ENCODE data around the gene LMX1A.

DNA sequence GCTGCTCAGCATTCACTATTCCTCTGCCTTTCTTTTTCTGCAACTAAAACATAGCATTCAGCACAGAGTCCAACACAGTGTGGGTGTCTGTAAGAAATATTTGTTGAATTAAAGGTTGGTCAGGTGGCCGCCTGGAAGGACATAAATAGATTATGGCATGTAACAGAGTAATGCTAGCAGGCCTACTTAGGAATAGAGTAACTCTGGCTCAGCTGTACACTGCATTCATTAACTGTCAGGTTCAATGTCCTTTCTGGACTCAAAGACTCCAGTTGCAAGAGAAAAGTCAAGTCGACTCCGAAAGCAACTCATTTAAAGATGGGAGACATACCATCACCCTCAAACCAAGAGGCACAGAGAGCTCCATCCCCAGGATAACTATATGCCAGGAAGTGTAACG, 116.0 kb downstream of the LMX1A start:
- TF ChIP-seq, protein P1, sequence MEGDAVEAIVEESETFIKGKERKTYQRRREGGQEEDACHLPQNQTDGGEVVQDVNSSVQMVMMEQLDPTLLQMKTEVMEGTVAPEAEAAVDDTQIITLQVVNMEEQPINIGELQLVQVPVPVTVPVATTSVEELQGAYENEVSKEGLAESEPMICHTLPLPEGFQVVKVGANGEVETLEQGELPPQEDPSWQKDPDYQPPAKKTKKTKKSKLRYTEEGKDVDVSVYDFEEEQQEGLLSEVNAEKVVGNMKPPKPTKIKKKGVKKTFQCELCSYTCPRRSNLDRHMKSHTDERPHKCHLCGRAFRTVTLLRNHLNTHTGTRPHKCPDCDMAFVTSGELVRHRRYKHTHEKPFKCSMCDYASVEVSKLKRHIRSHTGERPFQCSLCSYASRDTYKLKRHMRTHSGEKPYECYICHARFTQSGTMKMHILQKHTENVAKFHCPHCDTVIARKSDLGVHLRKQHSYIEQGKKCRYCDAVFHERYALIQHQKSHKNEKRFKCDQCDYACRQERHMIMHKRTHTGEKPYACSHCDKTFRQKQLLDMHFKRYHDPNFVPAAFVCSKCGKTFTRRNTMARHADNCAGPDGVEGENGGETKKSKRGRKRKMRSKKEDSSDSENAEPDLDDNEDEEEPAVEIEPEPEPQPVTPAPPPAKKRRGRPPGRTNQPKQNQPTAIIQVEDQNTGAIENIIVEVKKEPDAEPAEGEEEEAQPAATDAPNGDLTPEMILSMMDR (IDR thresholded peaks at IDR 0.05): no peak
- TF ChIP-seq POLR2AphosphoS5 (IDR thresholded peaks at IDR 0.05; ENCODE audit: low read depth, low read length): no peak
- TF ChIP-seq, protein P2, sequence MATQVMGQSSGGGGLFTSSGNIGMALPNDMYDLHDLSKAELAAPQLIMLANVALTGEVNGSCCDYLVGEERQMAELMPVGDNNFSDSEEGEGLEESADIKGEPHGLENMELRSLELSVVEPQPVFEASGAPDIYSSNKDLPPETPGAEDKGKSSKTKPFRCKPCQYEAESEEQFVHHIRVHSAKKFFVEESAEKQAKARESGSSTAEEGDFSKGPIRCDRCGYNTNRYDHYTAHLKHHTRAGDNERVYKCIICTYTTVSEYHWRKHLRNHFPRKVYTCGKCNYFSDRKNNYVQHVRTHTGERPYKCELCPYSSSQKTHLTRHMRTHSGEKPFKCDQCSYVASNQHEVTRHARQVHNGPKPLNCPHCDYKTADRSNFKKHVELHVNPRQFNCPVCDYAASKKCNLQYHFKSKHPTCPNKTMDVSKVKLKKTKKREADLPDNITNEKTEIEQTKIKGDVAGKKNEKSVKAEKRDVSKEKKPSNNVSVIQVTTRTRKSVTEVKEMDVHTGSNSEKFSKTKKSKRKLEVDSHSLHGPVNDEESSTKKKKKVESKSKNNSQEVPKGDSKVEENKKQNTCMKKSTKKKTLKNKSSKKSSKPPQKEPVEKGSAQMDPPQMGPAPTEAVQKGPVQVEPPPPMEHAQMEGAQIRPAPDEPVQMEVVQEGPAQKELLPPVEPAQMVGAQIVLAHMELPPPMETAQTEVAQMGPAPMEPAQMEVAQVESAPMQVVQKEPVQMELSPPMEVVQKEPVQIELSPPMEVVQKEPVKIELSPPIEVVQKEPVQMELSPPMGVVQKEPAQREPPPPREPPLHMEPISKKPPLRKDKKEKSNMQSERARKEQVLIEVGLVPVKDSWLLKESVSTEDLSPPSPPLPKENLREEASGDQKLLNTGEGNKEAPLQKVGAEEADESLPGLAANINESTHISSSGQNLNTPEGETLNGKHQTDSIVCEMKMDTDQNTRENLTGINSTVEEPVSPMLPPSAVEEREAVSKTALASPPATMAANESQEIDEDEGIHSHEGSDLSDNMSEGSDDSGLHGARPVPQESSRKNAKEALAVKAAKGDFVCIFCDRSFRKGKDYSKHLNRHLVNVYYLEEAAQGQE (IDR thresholded peaks at IDR 0.05; ENCODE audit: insufficient read depth in 1 of 2, low read depth in 2 of 2, low read length in 1 of 2): no peak

All from Panc1 (cell line).